Breast epithelium (tissue), 4 donors: ENCODE results near the gene DUSP16. TPM values are rescaled to one million over a fixed set of nuclear protein-coding genes. Genes with fewer than 3 reads are reported as not detected.

ENCODE experiments used
- DNase-seq, 2 donors: peaks; one replicate each; pipeline ENCODE4 v3.0.0-alpha.2; 2019; ENCODE audit warnings: low spot score in 2 of 2
- H3K27ac ChIP-seq, 2 donors: fragments of 200-600 bp; sonication (generic) in 1 of 2; one replicate each; pipeline ENCODE4 v1.5.1; 2016 to 2019; ENCODE audit warnings: mild to moderate bottlenecking in 1 of 2
- H3K27me3 ChIP-seq, 2 donors: fragments of 200-600 bp; sonication (generic) in 1 of 2; one replicate each; pipeline versions ENCODE4 v1.5.1 to v1.6.0; 2017 to 2019; ENCODE audit warnings: control low read depth in 1 of 2, mild to moderate bottlenecking in 1 of 2
- H3K36me3 ChIP-seq: fragments of 200-600 bp; one replicate; pipeline ENCODE4 v1.5.1; 2019
- H3K4me1 ChIP-seq, 2 donors: fragments of 200-600 bp; sonication (generic); one replicate each; pipeline ENCODE4 v1.5.1; 2016 to 2019; ENCODE audit warnings: control low read depth in 1 of 2
- H3K4me3 ChIP-seq, 3 donors: fragments of 200-600 bp; sonication (generic); 1 replicate in 2 of 3; 2 replicates in 1 of 3; pipeline ENCODE4 v1.5.1; 2016 to 2019; ENCODE audit warnings: mild to moderate bottlenecking in 3 of 3, moderate library complexity in 2 of 3
- H3K9me3 ChIP-seq, 2 donors: fragments of 200-600 bp; sonication (generic) in 1 of 2; one replicate each; pipeline ENCODE4 v1.5.1; 2016 to 2019; ENCODE audit warnings: control low read depth in 1 of 2
- CTCF ChIP-seq, 3 donors: fragments of 450-650 bp; IDR thresholded peaks; one replicate each; pipeline ENCODE4 v1.5.1; 2016 to 2017; ENCODE audit warnings: antibody characterized with exemption in 3 of 3, mild to moderate bottlenecking in 3 of 3, moderate library complexity in 3 of 3
- POLR2A ChIP-seq: fragments of 450-650 bp; IDR thresholded peaks from one replicate; pipeline ENCODE4 v1.6.1; 2016; ENCODE audit warnings: antibody characterized with exemption, mild to moderate bottlenecking, moderate library complexity
- POLR2AphosphoS5 ChIP-seq, 3 donors: sonication (generic); formaldehyde crosslinking; IDR thresholded peaks; one replicate each; pipeline ENCODE4 v1.6.1; 2017; ENCODE audit warnings: antibody characterized with exemption in 3 of 3
- intact Hi-C: fragments of 100-400 bp; cut with DNase I; formaldehyde crosslinking; loops from one replicate; pipeline ENCODE4 v1.15.1; 2023; ENCODE audit warnings: low total_unique reads
- total RNA-seq, 3 donors: library from RNA; depleted of rRNA; stranded (reverse); fragments of >200 nt; gene quantifications; one replicate each; pipeline ENCODE4 v1.1.0, GENCODE V29; 2016

DUSP16 gene
- total RNA-seq, 3 donors from 2014 or later, result 10.9 to 63.3 (median 61.0) TPM

- no peaks in the 10 kb centered on the region for H3K4me1 ChIP-seq
- intact Hi-C loops, result no loop called here
- DNase-seq, result no peak
- no peaks in the 10 kb centered on the region for H3K36me3 ChIP-seq
- no peak overlapping the region for H3K4me3 ChIP-seq
- no peaks in the 10 kb centered on the region for H3K9me3 ChIP-seq
- no peak overlapping the region for H3K27ac ChIP-seq
- no peaks in the 10 kb centered on the region for H3K27me3 ChIP-seq
- TF ChIP-seq POLR2AphosphoS5 (IDR thresholded peaks at IDR 0.05) (no peak), POLR2A (no peak), CTCF (IDR thresholded peaks at IDR 0.05) (no peak)
These were observed 101.4 kb downstream of the DUSP16 start for GRCh38 chr12:12460935-12461922.

GRCh38 chr12:12456637-12457036, 106.0 kb downstream of the DUSP16 start:
- Histone ChIP-seq H3K27ac (no peak overlapping the region), H3K4me1 (no peaks in the 10 kb centered on the region), H3K36me3 (no peaks in the 10 kb centered on the region), H3K9me3 (no peaks in the 10 kb centered on the region), H3K4me3 (no peak overlapping the region), H3K27me3 (no peaks in the 10 kb centered on the region)
- intact Hi-C loops, result no loop called here
- DNase-seq, result no peak
- no peak for TF ChIP-seq POLR2A
- no peak for TF ChIP-seq CTCF (IDR thresholded peaks at IDR 0.05)
- no peak for TF ChIP-seq POLR2AphosphoS5 (IDR thresholded peaks at IDR 0.05)

- no peaks in the 10 kb centered on the region for H3K4me1 ChIP-seq
- H3K9me3 ChIP-seq, result no peaks in the 10 kb centered on the region
- DNase-seq, result no peak
- no peak overlapping the region for H3K27ac ChIP-seq
- intact Hi-C loops, result no loop called here
- no peaks in the 10 kb centered on the region for H3K36me3 ChIP-seq
- no peak overlapping the region for H3K4me3 ChIP-seq
- no peaks in the 10 kb centered on the region for H3K27me3 ChIP-seq
- TF ChIP-seq POLR2A (no peak), CTCF (IDR thresholded peaks at IDR 0.05) (no peak), POLR2AphosphoS5 (IDR thresholded peaks at IDR 0.05) (no peak)
These were observed 108.3 kb downstream of the DUSP16 start for GRCh38 chr12:12454315-12454714.

GRCh38 chr12:12453635-12454034, 109.0 kb downstream of the DUSP16 start:
- intact Hi-C loops, result no loop called here
- H3K4me3 ChIP-seq, result no peak overlapping the region
- H3K27ac ChIP-seq, result no peak overlapping the region
- H3K27me3 ChIP-seq, result no peaks in the 10 kb centered on the region
- DNase-seq, result no peak
- TF ChIP-seq POLR2A (no peak), POLR2AphosphoS5 (IDR thresholded peaks at IDR 0.05) (no peak), CTCF (IDR thresholded peaks at IDR 0.05) (no peak)
- H3K36me3 ChIP-seq, result no peaks in the 10 kb centered on the region
- no peaks in the 10 kb centered on the region for H3K4me1 ChIP-seq
- no peaks in the 10 kb centered on the region for H3K9me3 ChIP-seq

GRCh38 chr12:12452326-12452902, 110.2 kb downstream of the DUSP16 start:
- Histone ChIP-seq H3K4me1 (no peaks in the 10 kb centered on the region), H3K36me3 (no peaks in the 10 kb centered on the region), H3K27me3 (no peaks in the 10 kb centered on the region), H3K4me3 (no peak overlapping the region), H3K27ac (no peak overlapping the region), H3K9me3 (no peaks in the 10 kb centered on the region)
- intact Hi-C loops, result no loop called here
- TF ChIP-seq POLR2A (no peak), CTCF (IDR thresholded peaks at IDR 0.05) (no peak)
- no peak for DNase-seq
